ENCODE measurements around the gene BSCL2.

Gene BSCL2

DNA sequence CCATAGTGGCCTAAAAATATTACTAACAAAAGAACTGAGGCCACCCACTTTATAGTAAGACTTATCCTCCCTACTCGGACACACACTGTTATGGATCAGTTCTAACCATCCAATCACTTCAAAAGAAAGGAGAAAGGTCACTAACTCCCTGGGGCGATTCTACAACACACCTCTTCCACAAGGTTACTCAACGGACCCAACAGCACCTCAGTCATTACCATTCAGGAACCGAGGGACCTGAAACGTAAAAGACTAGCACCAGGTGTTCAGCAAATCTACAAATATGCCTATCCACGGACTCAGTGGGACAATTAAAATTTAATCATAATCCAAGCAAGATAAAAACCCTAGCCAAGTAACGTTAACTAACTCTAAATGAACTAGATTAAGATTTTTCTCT lies 18.4 kb upstream of the BSCL2 start:
- H3K4me3 ChIP-seq (ENCODE audit: low read length): peak overlapping the region; percentile 58
- H4K5ac ChIP-seq (ENCODE audit: low read length): no peak overlapping the region
- H2BK120ac ChIP-seq (ENCODE audit: low read depth, low read length): no peak overlapping the region
- DNase-seq: peak; percentile 41
- H3K23ac ChIP-seq (ENCODE audit: low read length): no peak overlapping the region
- no CpG with 5 or more reads among the region's 7 CpGs for WGBS (ENCODE audit: extremely low coverage, insufficient coverage, low lambda C conversion rate)
- H3K27me3 ChIP-seq (ENCODE audit: insufficient read depth, low read length, poor library complexity): no peaks in the 10 kb centered on the region
- H2BK5ac ChIP-seq (ENCODE audit: low read length): no peak overlapping the region
- H2BK15ac ChIP-seq (replicated peaks; ENCODE audit: low read depth): no peak overlapping the region
- H3K4ac ChIP-seq (ENCODE audit: low read depth, low read length): no peak overlapping the region
- peak overlapping the region; percentile 100 for H3K56ac ChIP-seq (ENCODE audit: low read length)
- no peak overlapping the region for H3K27ac ChIP-seq (ENCODE audit: low read depth, low read length)
- H3K9ac ChIP-seq (ENCODE audit: low read length): peak overlapping the region; percentile 94
- peaks cover 26% of the 10 kb centered on the region for H3K36me3 ChIP-seq (ENCODE audit: control insufficient read depth, insufficient read depth, low read length)
- no peak overlapping the region for H4K8ac ChIP-seq (ENCODE audit: low read depth, low read length)
- H3K4me1 ChIP-seq (ENCODE audit: control insufficient read depth, low read depth, low read length): peaks cover 3% of the 10 kb centered on the region
- peaks cover 16% of the 10 kb centered on the region for H3K79me1 ChIP-seq (ENCODE audit: low read length)
- no peak overlapping the region for H2AK5ac ChIP-seq (ENCODE audit: low read length)
- H3K18ac ChIP-seq (ENCODE audit: low read length): no peak overlapping the region
- H3K79me2 ChIP-seq (ENCODE audit: control insufficient read depth, insufficient read depth, low read length): peaks cover 53% of the 10 kb centered on the region
- H3K4me2 ChIP-seq (ENCODE audit: low read length): peak overlapping the region; percentile 94

DNA sequence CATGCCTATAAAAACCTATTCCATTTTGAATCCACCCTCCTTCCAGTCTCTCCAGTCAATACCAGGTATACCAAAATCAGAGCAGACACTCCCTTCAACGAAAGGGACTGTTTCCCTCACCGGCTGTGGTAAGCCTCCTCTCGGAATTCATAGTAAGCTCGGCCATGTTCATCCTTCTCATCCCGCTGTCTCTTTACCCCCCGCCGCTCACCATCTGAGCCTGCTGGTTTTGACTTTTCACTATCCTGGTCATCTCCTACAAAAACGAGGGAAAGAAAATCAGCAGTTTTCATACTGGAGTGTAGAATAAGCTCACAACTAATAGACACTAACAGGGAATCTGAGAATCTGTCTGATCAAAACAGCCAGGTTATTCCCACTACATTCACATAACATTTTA lies 16.9 kb upstream of the BSCL2 start:
- Histone ChIP-seq H2BK5ac (ENCODE audit: low read length) (no peak overlapping the region), H2BK15ac (replicated peaks; ENCODE audit: low read depth) (no peak overlapping the region), H3K4me3 (ENCODE audit: low read length) (no peak overlapping the region), H4K8ac (ENCODE audit: low read depth, low read length) (no peak overlapping the region), H3K27me3 (ENCODE audit: insufficient read depth, low read length, poor library complexity) (no peaks in the 10 kb centered on the region), H3K4me1 (ENCODE audit: control insufficient read depth, low read depth, low read length) (peaks cover 3% of the 10 kb centered on the region), H3K4ac (ENCODE audit: low read depth, low read length) (no peak overlapping the region), H3K36me3 (ENCODE audit: control insufficient read depth, insufficient read depth, low read length) (peaks cover 32% of the 10 kb centered on the region), H3K4me2 (ENCODE audit: low read length) (no peak overlapping the region), H3K23ac (ENCODE audit: low read length) (no peak overlapping the region), H3K56ac (ENCODE audit: low read length) (peak overlapping the region; percentile 56), H3K27ac (ENCODE audit: low read depth, low read length) (no peak overlapping the region), H4K5ac (ENCODE audit: low read length) (no peak overlapping the region), H2BK120ac (ENCODE audit: low read depth, low read length) (no peak overlapping the region), H3K79me2 (ENCODE audit: control insufficient read depth, insufficient read depth, low read length) (peaks cover 46% of the 10 kb centered on the region), H3K9ac (ENCODE audit: low read length) (peak overlapping the region; percentile 54), H2AK5ac (ENCODE audit: low read length) (no peak overlapping the region), H3K18ac (ENCODE audit: low read length) (no peak overlapping the region), H3K79me1 (ENCODE audit: low read length) (peaks cover 16% of the 10 kb centered on the region)
- no CpG with 5 or more reads among the region's 8 CpGs for WGBS (ENCODE audit: extremely low coverage, insufficient coverage, low lambda C conversion rate)
- DNase-seq: no peak

DNA sequence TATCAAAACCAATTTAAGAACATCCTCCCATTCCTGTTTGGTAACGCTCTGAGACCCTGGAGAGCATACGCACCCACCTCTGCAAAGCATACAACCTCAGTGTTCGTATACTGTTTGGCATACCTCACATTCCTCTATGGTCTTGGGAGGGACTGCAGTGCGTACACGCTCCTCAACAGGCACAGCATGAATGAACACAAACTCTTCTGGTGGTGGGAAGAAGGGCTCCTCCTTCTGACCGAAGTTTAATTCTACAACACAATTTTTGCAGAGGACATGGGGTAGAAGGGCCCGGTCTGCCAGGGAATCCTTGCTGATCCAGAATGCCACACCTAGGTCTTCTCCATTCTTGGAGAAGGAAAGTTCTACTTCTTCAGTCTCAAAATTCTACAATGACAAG lies 14.8 kb upstream of the BSCL2 start:
- H2BK15ac ChIP-seq (replicated peaks; ENCODE audit: low read depth): no peak overlapping the region
- peaks cover 37% of the 10 kb centered on the region for H3K36me3 ChIP-seq (ENCODE audit: control insufficient read depth, insufficient read depth, low read length)
- H4K5ac ChIP-seq (ENCODE audit: low read length): no peak overlapping the region
- H3K79me2 ChIP-seq (ENCODE audit: control insufficient read depth, insufficient read depth, low read length): peaks cover 40% of the 10 kb centered on the region
- H3K18ac ChIP-seq (ENCODE audit: low read length): no peak overlapping the region
- H3K4ac ChIP-seq (ENCODE audit: low read depth, low read length): no peak overlapping the region
- no peak overlapping the region for H4K8ac ChIP-seq (ENCODE audit: low read depth, low read length)
- peaks cover 3% of the 10 kb centered on the region for H3K4me1 ChIP-seq (ENCODE audit: control insufficient read depth, low read depth, low read length)
- DNase-seq: peak; percentile 73
- H3K9ac ChIP-seq (ENCODE audit: low read length): no peak overlapping the region
- no peaks in the 10 kb centered on the region for H3K27me3 ChIP-seq (ENCODE audit: insufficient read depth, low read length, poor library complexity)
- no peak overlapping the region for H3K27ac ChIP-seq (ENCODE audit: low read depth, low read length)
- H3K4me2 ChIP-seq (ENCODE audit: low read length): no peak overlapping the region
- H2BK5ac ChIP-seq (ENCODE audit: low read length): no peak overlapping the region
- no CpG with 5 or more reads among the region's 7 CpGs for WGBS (ENCODE audit: extremely low coverage, insufficient coverage, low lambda C conversion rate)
- H3K4me3 ChIP-seq (ENCODE audit: low read length): no peak overlapping the region
- no peak overlapping the region for H2BK120ac ChIP-seq (ENCODE audit: low read depth, low read length)
- H3K23ac ChIP-seq (ENCODE audit: low read length): no peak overlapping the region
- no peak overlapping the region for H3K56ac ChIP-seq (ENCODE audit: low read length)
- H3K79me1 ChIP-seq (ENCODE audit: low read length): peaks cover 16% of the 10 kb centered on the region
- H2AK5ac ChIP-seq (ENCODE audit: low read length): no peak overlapping the region

DNA sequence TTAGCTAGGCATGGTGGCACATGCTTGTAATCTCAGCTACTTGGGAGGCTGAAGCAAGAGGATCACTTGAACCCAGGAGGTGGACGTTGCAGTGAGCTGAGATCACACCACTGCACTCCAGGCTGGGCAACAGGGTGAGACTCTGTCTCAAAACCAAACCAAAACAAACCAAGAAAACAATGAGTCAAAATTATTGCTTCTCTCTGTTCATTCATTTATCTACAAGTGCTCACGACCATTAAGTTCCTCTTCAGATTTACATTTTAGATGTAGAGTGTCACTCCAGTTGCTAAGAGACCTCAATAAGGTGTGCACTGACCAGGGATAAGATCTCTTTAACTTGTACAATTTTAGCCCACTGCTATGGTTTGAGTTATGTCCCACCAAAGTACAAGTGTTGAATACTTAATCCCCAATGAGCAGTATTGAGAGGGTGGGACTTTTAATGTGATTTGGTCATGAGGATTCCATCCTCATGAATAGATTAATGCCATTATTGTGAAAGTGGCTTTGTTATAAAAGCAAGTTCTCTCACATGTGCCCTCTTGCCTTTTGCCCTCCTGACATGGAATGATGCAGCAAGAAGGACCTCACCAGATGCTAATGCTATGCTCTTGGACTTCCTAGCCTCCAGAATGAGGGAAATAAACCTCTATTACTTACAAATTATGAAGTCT lies 12.2 kb upstream of the BSCL2 start:
- Histone ChIP-seq H3K56ac (ENCODE audit: low read length) (no peak overlapping the region), H2BK15ac (replicated peaks; ENCODE audit: low read depth) (no peak overlapping the region), H3K4me3 (ENCODE audit: low read length) (no peak overlapping the region), H3K27me3 (ENCODE audit: insufficient read depth, low read length, poor library complexity) (no peaks in the 10 kb centered on the region), H3K79me1 (ENCODE audit: low read length) (peaks cover 17% of the 10 kb centered on the region), H3K79me2 (ENCODE audit: control insufficient read depth, insufficient read depth, low read length) (peaks cover 16% of the 10 kb centered on the region), H3K4me2 (ENCODE audit: low read length) (no peak overlapping the region), H2AK5ac (ENCODE audit: low read length) (no peak overlapping the region), H3K23ac (ENCODE audit: low read length) (no peak overlapping the region), H3K9ac (ENCODE audit: low read length) (no peak overlapping the region), H3K18ac (ENCODE audit: low read length) (no peak overlapping the region), H3K36me3 (ENCODE audit: control insufficient read depth, insufficient read depth, low read length) (peaks cover 44% of the 10 kb centered on the region), H2BK5ac (ENCODE audit: low read length) (no peak overlapping the region), H3K27ac (ENCODE audit: low read depth, low read length) (no peak overlapping the region), H4K8ac (ENCODE audit: low read depth, low read length) (no peak overlapping the region), H4K5ac (ENCODE audit: low read length) (no peak overlapping the region), H3K4me1 (ENCODE audit: control insufficient read depth, low read depth, low read length) (no peaks in the 10 kb centered on the region), H2BK120ac (ENCODE audit: low read depth, low read length) (no peak overlapping the region), H3K4ac (ENCODE audit: low read depth, low read length) (no peak overlapping the region)
- WGBS (ENCODE audit: extremely low coverage, insufficient coverage, low lambda C conversion rate): no CpG with 5 or more reads among the region's 2 CpGs
- DNase-seq: no peak

DNA sequence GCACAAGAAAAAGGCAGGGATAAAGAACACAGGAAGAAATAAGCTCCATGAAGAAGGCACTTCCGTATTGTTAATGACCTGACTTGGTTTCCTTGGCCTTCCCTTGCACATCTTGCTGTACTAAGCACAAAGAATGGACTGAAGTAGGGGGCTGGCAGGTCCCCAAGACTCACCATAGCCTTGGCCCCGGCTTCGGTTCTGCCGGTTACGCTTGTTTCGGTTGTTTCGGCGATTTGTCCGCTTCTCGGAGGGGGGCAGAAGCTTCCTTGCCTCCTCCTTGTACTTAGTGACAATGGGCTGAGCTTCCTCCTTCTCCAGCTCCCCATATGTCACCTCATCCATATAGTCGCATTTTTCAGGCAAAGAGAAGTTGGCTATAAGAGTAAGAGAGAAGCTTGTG lies 9.6 kb upstream of the BSCL2 start:
- Histone ChIP-seq H3K27me3 (ENCODE audit: insufficient read depth, low read length, poor library complexity) (no peaks in the 10 kb centered on the region), H3K4me2 (ENCODE audit: low read length) (no peak overlapping the region), H3K4ac (ENCODE audit: low read depth, low read length) (no peak overlapping the region), H4K8ac (ENCODE audit: low read depth, low read length) (no peak overlapping the region), H2BK15ac (replicated peaks; ENCODE audit: low read depth) (no peak overlapping the region), H3K27ac (ENCODE audit: low read depth, low read length) (no peak overlapping the region), H3K18ac (ENCODE audit: low read length) (no peak overlapping the region), H3K36me3 (ENCODE audit: control insufficient read depth, insufficient read depth, low read length) (peaks cover 29% of the 10 kb centered on the region), H3K23ac (ENCODE audit: low read length) (no peak overlapping the region), H3K9ac (ENCODE audit: low read length) (no peak overlapping the region), H3K4me1 (ENCODE audit: control insufficient read depth, low read depth, low read length) (no peaks in the 10 kb centered on the region), H3K4me3 (ENCODE audit: low read length) (no peak overlapping the region), H2AK5ac (ENCODE audit: low read length) (no peak overlapping the region), H3K79me2 (ENCODE audit: control insufficient read depth, insufficient read depth, low read length) (no peaks in the 10 kb centered on the region), H3K79me1 (ENCODE audit: low read length) (peaks cover 3% of the 10 kb centered on the region), H2BK120ac (ENCODE audit: low read depth, low read length) (no peak overlapping the region), H2BK5ac (ENCODE audit: low read length) (no peak overlapping the region), H3K56ac (ENCODE audit: low read length) (no peak overlapping the region), H4K5ac (ENCODE audit: low read length) (no peak overlapping the region)
- no peak for DNase-seq
- WGBS (ENCODE audit: extremely low coverage, insufficient coverage, low lambda C conversion rate): no CpG with 5 or more reads among the region's 11 CpGs

DNA sequence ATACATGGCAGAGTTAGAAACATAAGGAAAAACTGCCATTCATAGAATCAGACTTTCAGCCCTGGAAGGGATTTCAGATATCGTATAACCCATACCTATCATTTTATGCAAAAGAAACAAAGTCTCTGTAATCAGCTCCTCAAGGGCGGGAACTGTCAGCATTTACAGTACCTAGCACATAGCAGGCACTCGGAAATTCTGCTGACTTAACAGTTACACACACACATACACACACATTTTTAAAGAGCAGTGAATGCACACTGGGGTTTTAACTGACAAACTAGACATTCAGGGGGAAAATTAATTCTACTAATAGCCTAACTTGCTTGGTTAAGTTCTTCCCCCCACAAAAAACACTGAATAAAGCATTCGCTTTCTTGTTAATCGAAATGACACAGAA lies 9.0 kb upstream of the BSCL2 start:
- Histone ChIP-seq H3K23ac (ENCODE audit: low read length) (no peak overlapping the region), H3K27ac (ENCODE audit: low read depth, low read length) (no peak overlapping the region), H2AK5ac (ENCODE audit: low read length) (no peak overlapping the region), H4K8ac (ENCODE audit: low read depth, low read length) (no peak overlapping the region), H3K4me3 (ENCODE audit: low read length) (no peak overlapping the region), H3K36me3 (ENCODE audit: control insufficient read depth, insufficient read depth, low read length) (peaks cover 24% of the 10 kb centered on the region), H3K79me1 (ENCODE audit: low read length) (peaks cover 1% of the 10 kb centered on the region), H3K4me1 (ENCODE audit: control insufficient read depth, low read depth, low read length) (no peaks in the 10 kb centered on the region), H4K5ac (ENCODE audit: low read length) (no peak overlapping the region), H2BK5ac (ENCODE audit: low read length) (no peak overlapping the region), H2BK15ac (replicated peaks; ENCODE audit: low read depth) (no peak overlapping the region), H3K56ac (ENCODE audit: low read length) (no peak overlapping the region), H3K27me3 (ENCODE audit: insufficient read depth, low read length, poor library complexity) (no peaks in the 10 kb centered on the region), H3K4me2 (ENCODE audit: low read length) (no peak overlapping the region), H3K79me2 (ENCODE audit: control insufficient read depth, insufficient read depth, low read length) (no peaks in the 10 kb centered on the region), H3K9ac (ENCODE audit: low read length) (no peak overlapping the region), H3K18ac (ENCODE audit: low read length) (no peak overlapping the region), H3K4ac (ENCODE audit: low read depth, low read length) (no peak overlapping the region), H2BK120ac (ENCODE audit: low read depth, low read length) (no peak overlapping the region)
- no peak for DNase-seq
- WGBS (ENCODE audit: extremely low coverage, insufficient coverage, low lambda C conversion rate): no CpG with 5 or more reads among the region's 5 CpGs

Measured in mesendoderm (in vitro differentiated cells).